Measurements from ENCODE around the gene MEX3D.

DNA sequence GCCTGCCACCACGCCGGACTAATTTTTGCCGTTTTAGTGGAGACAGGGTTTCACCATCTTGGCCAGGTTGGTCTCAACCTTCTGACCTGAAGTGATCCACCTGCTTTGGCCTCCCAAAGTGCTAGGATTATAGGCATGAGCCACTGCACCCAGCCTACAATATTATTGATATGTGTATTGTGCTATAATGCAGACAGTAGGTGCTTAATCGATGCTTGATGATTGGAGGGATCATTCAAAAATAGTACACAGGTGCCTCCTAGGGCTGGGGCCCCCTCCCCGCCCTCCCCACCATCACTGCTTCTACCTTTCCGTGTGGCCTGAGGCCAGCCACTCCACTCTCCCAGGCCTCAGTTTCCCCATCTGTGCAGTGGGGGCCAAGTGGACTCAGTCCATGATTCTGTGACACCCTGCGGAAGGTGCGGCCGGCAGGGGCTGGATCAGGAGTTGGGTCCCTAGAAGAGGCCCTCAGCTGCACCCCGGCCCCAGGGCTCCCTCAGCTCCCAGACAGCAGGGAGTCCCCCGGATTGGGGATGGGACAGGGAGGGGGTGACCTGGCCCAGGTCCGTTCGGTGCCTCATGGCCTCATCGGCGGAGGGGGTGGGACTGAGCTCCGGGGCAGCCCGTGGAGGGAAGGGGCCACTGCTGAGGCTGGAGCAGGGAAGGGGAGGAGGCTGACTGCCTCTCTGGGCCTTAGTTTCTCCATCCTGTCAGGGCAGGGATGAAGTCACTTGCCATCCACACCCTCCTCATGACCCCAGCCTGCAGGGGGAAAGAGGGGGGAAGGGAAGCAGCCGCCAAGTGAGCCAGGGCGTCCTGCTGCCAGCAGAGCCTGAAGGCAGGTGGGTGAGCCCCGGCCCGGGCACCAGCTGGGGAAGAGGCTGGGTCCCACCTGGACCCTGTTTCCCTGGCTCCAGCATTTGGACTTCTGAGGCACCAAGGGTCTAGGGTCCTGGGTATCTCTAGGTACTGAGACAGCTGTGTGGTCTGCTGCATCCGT is 56.5 kb downstream of the MEX3D start:
- TF ChIP-seq CTCF (conservative IDR thresholded peaks at IDR 0.05; ENCODE audit: low read depth in 2 of 2) (no peak), EZH2phosphoT487 (IDR thresholded peaks at IDR 0.05; ENCODE audit: unreplicated experiment) (no peak), POLR2AphosphoS5 (IDR thresholded peaks at IDR 0.05; ENCODE audit: low read depth) (no peak), EZH2 (IDR thresholded peaks at IDR 0.05; ENCODE audit: low read depth, unreplicated experiment) (no peak), REST (IDR thresholded peaks at IDR 0.05; ENCODE audit: unreplicated experiment) (no peak), CREB1 (CRISPR knock-in tag; IDR thresholded peaks at IDR 0.05; ENCODE audit: low read depth) (no peak), ZNF331 (CRISPR knock-in tag; IDR thresholded peaks at IDR 0.05; ENCODE audit: low read depth) (no peak), JUNB (IDR thresholded peaks at IDR 0.05; ENCODE audit: unreplicated experiment) (no peak)
